Esophagus mucosa (tissue), 1 donor: ENCODE measurements around the gene GEMIN5. TPM values are rescaled to one million over a fixed set of nuclear protein-coding genes. Genes with fewer than 3 reads are reported as not detected.
A peak's percentile ranks its signal among the peaks of the same experiment; 100 is the strongest.

Experiments used
- ATAC-seq: fragments of 200-7000 bp; cut with Tn5 transposase; one replicate; pipeline ENCODE4 v1.9.1; 2020
- total RNA-seq: library from RNA; stranded (reverse); gene quantifications from one replicate; pipeline ENCODE4 v1.2.4, GENCODE V29; 2023
- donor health status: DM: yes; HTN: yes; CAD: no.

The GEMIN5 gene
- total RNA-seq, 1 donor from 2014 or later = 11.0 TPM

- no peak for ATAC-seq
These were observed 53.6 kb downstream of the GEMIN5 start for GRCh38 chr5:154884424-154884823.

GRCh38 chr5:154881986-154882385 is 56.0 kb downstream of the GEMIN5 start:
- no peak for ATAC-seq

GRCh38 chr5:154878642-154879335 is 59.2 kb downstream of the GEMIN5 start:
- no peak for ATAC-seq

GRCh38 chr5:154873791-154874331 is 64.2 kb downstream of the GEMIN5 start:
- no peak for ATAC-seq

- no peak for ATAC-seq
These were observed 66.3 kb downstream of the GEMIN5 start for GRCh38 chr5:154871734-154872133.

- no peak for ATAC-seq
These were observed 69.3 kb downstream of the GEMIN5 start for GRCh38 chr5:154868702-154869101.

GRCh38 chr5:154866841-154867240 is 71.2 kb downstream of the GEMIN5 start:
- no peak for ATAC-seq

DNA sequence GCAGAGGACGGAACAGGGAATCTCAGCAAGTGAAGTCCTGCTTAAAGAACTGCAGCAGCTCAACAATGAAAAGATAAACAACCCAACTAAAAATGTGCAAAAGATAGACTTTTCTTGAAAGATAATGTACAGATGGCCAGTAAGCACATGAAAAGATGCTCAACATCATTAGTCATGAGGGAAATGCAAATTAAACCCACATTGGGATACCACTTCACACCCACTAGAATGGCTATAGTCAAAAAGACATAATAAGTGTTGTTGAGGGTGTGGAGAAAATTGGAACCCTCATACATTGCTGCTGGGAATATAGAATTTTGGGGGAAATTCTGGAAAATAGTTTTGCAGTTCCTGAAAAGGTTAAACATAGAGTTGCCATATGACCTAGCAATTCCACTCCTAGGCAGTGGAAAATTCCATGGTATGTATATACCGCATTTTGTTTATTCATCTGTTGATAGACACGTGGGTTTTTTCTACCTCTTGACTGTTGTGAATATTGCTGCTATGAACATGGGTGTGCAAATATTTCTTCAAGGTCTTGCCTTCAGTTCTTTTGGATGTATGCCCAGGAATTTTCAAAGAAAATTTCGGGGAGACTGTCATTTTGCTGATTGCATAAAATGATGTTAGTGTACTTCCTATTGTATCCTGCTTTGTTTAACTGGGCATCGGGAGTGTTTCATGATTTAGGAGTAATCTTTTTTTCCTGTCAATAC is 72.4 kb downstream of the GEMIN5 start:
- no peak for ATAC-seq

GRCh38 chr5:154863291-154864080 is 74.5 kb downstream of the GEMIN5 start:
- no peak for ATAC-seq

- ATAC-seq = no peak
These were observed 75.2 kb downstream of the GEMIN5 start for GRCh38 chr5:154862766-154863165.

GRCh38 chr5:154861946-154862345 is 76.1 kb downstream of the GEMIN5 start:
- no peak for ATAC-seq

GRCh38 chr5:154860765-154861164 is 77.2 kb downstream of the GEMIN5 start:
- no peak for ATAC-seq

DNA sequence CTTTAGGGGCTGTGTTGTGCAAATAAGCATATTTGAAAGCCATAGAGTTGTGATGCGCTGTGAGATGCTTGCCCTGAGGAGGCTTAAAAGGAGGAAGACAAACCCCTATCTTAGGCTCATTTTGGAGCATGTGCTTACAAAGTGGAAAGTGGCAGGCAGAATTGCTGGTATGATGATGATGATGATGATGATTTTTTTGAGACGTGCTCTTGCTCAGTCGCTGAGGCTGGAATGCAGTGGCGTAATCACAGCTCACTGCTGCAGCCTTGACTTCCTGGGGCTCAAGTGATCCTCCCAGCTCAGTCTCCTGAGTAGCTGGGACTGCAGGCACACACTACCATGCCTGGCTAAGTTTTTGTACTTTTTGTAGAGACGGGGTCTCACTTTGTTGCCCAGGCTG is 77.9 kb downstream of the GEMIN5 start:
- no peak for ATAC-seq

DNA sequence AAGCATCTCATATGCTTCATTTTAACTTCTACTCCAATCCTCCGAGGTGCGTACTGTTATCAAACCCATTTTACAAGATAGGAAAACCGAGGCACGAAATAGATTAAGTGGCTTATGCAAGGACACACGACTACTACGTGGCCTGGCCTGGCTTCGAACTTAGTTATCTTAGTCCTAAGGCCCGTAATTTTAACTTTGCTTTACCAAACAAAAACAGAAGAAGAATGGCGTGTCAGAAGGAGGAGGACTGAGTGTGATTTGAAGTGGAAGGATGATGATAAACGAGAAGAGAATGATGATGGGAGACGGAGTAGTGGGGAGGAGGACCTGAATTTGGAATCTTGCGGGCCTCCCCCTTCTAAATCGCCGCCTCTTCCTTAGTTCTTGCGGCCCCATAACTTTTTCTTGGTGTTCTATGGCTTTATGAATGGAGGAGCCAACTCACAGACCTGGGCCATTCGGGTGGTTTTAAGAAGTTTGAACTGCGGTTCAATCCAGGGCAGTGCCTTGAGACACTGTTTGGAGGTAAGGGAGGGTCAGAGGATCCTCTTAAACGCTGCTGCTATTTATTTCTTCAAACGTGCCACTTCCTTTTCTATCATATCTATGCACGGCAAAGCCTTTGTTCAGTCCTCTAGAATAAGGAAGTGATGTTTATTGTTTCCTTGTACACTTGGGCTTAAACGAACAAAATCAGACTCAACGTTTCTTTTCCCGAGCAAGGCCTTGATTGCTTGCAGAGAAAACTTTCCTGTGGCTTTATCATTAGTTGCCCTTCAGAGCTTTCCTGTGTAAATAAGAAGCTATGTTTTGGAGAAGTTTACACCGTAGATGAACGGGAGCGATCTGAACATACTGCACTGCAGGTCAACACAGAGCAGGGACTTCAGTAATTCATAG is 78.8 kb downstream of the GEMIN5 start:
- no peak for ATAC-seq

DNA sequence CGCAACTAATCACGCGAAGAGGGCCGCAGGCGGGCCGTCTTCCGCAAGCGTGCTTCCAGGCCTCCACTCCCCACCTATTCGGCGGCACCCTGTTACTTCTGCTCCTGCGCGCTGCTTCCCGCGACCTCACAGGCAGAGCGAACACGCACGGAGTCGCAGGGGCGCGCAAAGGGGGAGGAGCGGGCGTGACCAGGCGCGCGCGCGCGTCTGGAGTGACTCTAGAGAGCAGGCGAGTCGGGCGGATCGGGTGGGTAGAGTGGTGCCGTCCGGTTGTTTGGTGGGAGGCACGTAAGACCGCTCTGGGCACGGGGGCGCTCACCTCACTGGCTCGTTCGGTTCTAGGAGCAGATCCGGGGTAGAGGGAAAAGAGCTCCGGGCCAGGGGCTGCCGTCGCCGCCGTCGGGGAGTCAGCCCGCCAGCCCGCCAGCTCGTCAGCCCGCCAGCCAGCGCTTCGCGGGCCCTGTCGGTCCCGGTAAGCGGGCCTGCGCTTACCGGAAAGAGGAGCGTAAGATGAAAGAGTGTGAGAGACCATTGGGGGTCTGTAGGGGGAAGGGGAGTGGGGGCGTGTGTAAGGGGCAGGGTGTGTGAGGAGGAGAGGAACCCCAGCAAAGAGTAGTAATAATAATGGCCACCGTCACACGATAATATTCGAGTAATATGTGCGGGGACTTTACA is 79.6 kb downstream of the GEMIN5 start, which contains the start of gene CNOT8:
Gene CNOT8, plus strand, starts transcription at position 331 of the 675 bp plus-strand sequence. CDS start 4,652 bp downstream, outside the sequence.
- peak; percentile 96 for ATAC-seq

- peak; percentile 81 for ATAC-seq
These were observed 80.3 kb downstream of the GEMIN5 start for GRCh38 chr5:154857530-154858296.

- ATAC-seq = no peak
These were observed 86.7 kb downstream of the GEMIN5 start for GRCh38 chr5:154851351-154851750.

DNA sequence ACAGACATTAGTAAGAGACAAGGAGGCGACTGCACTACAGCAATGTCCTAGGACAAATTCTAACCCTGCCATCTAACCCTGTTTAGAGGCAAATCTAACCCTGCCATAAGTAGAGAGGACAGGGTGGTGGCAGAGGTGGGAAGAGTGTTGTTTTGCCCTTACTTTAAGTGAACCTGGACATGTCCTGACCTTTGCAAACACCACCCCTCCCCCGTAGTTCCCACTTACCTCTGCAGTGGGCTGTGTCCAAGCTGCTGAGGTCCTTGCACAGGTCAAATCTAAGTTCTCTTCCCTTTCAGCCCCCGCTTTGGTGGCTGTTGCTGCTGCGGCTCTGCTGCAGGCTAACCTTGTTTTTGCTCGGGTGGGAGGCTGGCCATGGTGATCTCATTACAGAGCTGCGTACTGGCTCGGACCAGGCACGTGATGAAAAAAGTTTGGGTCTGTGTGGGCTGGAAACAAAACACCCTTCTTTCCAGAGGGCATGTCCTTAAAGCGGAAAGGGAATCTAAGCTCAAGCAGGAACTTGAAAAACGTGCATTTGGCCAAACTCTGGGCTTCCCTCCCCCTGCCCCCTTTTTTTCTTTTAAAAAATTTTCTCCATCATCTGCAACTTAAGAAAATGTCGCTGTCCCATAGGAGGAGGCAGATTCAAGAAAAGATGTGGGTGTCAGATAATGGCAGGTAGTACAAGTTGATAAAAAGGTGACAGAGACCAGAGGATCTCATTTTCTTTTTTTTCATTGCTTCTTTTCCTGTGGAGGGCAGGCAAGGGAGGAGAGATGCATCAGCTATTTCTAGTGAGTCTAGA is 87.6 kb downstream of the GEMIN5 start, which contains the start of gene FAXDC2:
Gene FAXDC2, minus strand, starts transcription at position 349 of the 808 bp plus-strand sequence. CDS start 12,425 bp downstream, outside the sequence.
- peak; percentile 79 for ATAC-seq

DNA sequence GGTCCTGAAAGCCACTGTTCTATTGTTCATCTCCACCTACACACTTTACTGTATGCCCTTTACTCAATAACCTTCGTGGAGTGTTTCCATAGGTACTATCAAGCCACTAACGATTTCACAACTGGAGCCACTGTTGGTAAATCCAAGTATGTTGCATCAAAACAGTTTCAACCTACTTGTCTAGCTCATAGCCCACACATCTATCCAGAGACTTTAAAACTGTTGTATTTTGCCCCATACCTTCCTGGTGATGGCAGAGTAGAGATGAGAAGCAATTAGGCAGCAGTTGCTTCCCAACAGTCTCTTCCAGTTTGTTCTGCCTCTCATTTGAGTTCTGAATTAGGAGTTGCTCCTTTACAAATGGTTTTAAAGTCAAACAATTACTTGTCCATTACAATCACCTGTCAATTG is 88.2 kb downstream of the GEMIN5 start:
- no peak for ATAC-seq
